NCI-H187 treated with DMSO at 0.1 percent for 48 hours (cell line): Measurements from ENCODE around the gene SERGEF.
"Not testable (repeated sequence)": the region's sequence is repeated elsewhere in the genome, so short reads cannot be mapped to it uniquely, and the experiment has no call there.

Experiments
- DNase-seq: peaks from one replicate; lab custom pipeline; 2025; lab: John Stamatoyannopoulos, UW

SERGEF gene

GRCh38 chr11:18000760-18001159 lies 12.1 kb downstream of the SERGEF start:
- DNase-seq: no peak

GRCh38 chr11:18000128-18000527 lies 12.7 kb downstream of the SERGEF start:
- DNase-seq: not testable (repeated sequence)

GRCh38 chr11:17992916-17993315 lies 19.9 kb downstream of the SERGEF start:
- no peak for DNase-seq

GRCh38 chr11:17991783-17992433 lies 20.9 kb downstream of the SERGEF start:
- peak; percentile 51 for DNase-seq

GRCh38 chr11:17989306-17989705 lies 23.5 kb downstream of the SERGEF start:
- DNase-seq: no peak

GRCh38 chr11:17988465-17988864 lies 24.4 kb downstream of the SERGEF start:
- peak; percentile 64 for DNase-seq

- no peak for DNase-seq
Measured at GRCh38 chr11:17987826-17988225, 25.0 kb downstream of the SERGEF start.

- no peak for DNase-seq
Measured at GRCh38 chr11:17986711-17987220, 26.1 kb downstream of the SERGEF start.

- no peak for DNase-seq
Measured at GRCh38 chr11:17986007-17986710, 26.7 kb downstream of the SERGEF start.

GRCh38 chr11:17985517-17985916 lies 27.3 kb downstream of the SERGEF start:
- DNase-seq: no peak

GRCh38 chr11:17983569-17983968 lies 29.3 kb downstream of the SERGEF start:
- no peak for DNase-seq

GRCh38 chr11:17979770-17980371 lies 33.0 kb downstream of the SERGEF start:
- DNase-seq: peak; percentile 30

GRCh38 chr11:17978553-17979287 lies 34.1 kb downstream of the SERGEF start:
- DNase-seq: no peak

GRCh38 chr11:17976651-17977050 lies 36.2 kb downstream of the SERGEF start:
- DNase-seq: no peak

GRCh38 chr11:17974246-17974645 lies 38.6 kb downstream of the SERGEF start:
- no peak for DNase-seq

- DNase-seq: no peak
Measured at GRCh38 chr11:17972987-17973386, 39.9 kb downstream of the SERGEF start.

- no peak for DNase-seq
Measured at GRCh38 chr11:17968206-17968605, 44.6 kb downstream of the SERGEF start.

GRCh38 chr11:17967661-17968060 lies 45.2 kb downstream of the SERGEF start:
- no peak for DNase-seq

GRCh38 chr11:17960091-17960490 lies 52.8 kb downstream of the SERGEF start:
- DNase-seq: no peak

- no peak for DNase-seq
Measured at GRCh38 chr11:17958446-17958845, 54.4 kb downstream of the SERGEF start.

GRCh38 chr11:17954395-17955252 lies 58.2 kb downstream of the SERGEF start:
- DNase-seq: no peak
